ENCODE measurements around the gene TSC2.
A peak's percentile ranks its signal among the peaks of the same experiment; 100 is the strongest.
"Not testable (repeated sequence)": the region's sequence is repeated elsewhere in the genome, so short reads cannot be mapped to it uniquely, and the experiment has no call there.

TSC2 gene

DNA sequence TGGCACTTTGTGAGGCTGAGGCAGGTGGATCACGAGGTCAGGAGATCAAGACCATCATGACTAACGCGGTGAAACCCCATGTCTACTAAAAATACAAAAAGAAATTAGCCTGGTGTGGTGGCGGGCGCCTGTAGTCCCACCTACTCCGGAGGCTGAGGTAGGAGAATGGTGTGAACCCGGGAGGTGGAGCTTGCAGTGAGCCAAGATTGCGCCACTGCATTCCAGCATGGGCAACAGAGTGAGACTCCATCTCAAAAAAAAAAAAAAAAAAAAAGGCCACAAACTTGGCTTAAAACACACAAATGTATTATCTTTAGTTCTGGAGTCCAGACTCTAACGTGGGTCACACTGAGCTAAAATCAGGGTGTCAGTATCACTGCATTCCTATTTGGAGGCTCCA is 36.1 kb upstream of the TSC2 start:
- DNase-seq: not testable (repeated sequence)

DNA sequence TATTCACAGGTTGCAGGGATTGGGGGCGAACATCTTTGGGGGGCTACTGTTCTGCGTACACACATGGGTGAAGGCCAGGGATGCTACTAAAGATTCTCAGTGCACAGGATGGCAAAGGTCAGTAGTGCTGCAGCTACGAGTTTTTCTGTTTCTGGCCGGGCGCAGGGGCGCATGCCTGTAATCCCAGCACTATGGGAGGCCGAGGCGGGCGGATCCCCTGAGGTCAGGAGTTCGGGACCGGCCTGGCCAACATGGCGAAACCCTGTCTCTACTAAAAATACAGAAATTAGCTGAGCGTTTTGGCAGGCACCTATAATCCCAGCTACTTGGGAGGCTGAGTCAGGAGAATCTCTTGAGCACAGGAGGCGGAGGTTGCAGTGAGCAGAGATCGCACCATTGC is 34.3 kb upstream of the TSC2 start:
- DNase-seq: no peak

DNA sequence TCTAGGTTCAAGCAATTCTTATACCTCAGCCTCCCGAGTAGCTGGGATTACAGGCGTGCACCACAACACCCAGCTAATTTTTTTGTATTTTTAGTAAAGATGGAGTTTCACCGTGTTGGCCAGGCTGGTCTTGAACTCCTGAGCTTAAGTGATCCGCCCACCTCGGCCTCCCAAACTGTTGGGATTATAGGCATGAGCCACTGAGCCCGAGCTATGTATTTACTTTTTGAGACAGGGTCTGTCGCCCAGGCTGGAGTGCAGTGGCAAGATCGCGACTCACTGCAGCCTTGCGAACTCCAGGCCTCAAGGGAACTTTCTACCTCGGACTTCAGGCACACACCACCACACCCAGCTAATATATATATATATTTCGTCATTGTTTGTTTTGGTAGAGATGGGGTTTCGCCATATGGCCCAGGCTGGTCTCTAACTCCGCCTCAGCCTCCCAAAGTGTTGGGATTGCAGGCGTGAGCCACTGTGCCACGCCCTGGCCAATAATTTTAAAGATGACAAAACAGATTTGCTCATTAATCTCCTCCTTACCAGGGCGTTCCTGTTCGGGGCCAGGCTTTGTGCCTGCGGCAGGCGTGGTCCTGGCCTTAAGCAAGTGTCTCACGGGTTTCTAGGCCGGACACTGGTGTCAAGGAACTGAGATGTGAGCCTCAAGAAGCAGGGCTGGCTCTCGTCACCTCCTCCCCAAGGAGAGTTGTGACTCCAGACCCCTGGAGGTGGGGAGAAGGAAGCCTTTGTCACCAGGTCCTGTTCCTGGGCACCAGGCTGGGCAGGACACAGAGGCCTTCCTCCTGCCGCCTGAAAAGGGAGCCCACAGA is 32.5 kb upstream of the TSC2 start:
- DNase-seq: no peak

DNA sequence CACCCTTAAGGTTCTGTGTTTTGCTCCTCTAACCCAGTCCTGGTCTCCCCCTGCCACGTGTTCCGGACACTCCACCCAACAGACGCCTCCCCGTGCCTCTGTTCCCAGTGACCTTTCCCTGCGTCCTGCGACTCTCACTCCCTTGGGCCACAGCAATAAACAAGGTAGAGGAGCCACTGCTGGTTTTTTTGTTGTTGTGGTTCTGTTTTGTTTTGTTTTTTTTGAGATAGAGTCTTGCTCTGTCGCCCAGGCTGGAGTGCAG is 31.9 kb upstream of the TSC2 start:
- no peak for DNase-seq

DNA sequence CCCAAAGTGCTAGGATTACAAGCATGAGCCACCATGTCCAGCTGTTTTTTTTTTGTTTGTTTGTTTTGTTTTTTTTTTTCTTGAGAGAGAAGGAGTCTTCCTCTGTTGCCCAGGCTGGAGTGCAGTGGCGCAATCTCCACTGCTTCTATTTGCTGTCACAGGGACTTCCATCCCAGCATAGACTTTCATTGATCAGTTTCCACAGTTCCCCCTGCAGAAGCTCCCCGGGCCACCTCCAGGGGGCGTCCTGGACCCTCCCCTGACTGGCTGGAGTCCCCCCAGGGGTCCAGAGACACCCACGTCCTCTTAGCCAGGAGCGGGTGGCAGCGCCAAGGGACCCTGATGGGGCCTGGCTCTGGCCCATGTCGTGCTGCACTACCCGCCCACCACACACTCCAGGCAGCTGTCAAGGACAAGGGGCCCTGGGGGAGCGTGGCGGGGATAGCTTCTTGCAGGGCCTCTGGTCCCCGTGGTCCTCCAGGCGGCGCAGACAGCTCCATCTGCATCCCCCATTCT is 31.3 kb upstream of the TSC2 start:
- no peak for DNase-seq

DNA sequence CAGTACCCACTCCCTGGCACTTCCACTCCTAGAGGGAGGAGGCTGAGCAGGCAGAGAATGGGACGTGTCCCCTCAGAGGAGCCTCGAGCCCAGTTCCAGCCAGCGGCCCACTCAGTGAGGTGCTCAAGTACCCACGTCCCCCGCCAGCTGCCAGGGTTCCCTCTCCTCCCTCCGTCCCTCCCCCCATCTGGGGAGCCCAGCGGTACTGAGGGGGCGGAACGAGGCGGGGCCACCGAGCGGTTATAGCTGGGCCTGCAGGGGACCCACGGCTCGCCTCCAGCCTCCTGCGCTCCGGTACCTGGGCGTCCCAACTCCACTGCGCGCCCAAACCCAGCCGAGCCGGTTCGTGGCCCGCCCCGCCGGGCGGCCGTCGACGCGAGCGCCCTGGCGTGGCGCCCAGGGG is 28.3 kb upstream of the TSC2 start, which contains the start of gene NPW:
TSS of gene NPW (plus strand) at position 268 of the 403 bp plus-strand sequence.
- DNase-seq: no peak

DNA sequence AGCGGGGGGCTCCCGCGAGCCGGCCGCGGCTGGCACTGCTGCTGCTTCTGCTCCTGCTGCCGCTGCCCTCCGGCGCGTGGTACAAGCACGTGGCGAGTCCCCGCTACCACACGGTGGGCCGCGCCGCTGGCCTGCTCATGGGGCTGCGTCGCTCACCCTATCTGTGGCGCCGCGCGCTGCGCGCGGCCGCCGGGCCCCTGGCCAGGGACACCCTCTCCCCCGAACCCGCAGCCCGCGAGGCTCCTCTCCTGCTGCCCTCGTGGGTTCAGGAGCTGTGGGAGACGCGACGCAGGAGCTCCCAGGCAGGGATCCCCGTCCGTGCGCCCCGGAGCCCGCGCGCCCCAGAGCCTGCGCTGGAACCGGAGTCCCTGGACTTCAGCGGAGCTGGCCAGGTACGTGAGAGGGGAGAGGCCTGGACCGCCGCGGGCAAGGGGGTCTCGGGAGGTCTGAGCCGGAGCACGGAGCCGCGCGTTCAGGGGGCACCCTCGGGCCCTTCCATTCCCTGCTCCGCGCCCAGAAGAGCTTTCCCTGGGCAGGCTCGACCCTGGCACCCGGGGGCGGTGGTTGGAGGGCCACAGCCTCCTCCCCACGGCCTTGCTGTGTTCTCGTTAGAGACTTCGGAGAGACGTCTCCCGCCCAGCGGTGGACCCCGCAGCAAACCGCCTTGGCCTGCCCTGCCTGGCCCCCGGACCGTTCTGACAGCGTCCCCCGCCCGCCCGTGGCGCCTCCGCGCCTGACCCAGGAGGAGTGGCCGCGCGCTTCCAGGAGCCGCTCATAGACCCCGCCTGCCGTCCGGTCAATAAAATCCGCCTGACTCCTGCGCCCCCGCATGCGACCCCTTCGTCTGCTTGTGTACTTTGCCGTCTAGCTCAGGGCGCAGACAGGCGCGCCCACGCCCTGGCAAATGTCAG is 27.6 kb upstream of the TSC2 start:
- DNase-seq: no peak

DNA sequence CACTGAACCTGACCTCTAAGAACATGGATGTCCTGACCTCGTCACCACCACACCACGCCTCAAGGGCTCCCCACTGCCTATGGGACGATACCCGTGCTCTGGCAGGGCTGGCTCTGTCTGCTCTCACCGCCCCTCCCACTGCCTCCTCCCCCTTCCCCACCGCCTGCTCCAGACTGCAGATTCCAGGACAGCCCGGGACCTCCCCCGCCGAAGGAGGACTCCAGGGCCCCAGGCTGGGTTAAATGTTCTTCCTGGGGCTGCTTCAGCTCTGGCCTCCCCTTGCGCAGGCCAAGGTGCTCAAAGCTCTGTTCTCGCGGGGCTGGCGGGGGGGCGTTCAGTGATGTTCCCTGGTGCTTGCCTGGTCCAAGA is 25.1 kb upstream of the TSC2 start:
- no peak for DNase-seq

DNA sequence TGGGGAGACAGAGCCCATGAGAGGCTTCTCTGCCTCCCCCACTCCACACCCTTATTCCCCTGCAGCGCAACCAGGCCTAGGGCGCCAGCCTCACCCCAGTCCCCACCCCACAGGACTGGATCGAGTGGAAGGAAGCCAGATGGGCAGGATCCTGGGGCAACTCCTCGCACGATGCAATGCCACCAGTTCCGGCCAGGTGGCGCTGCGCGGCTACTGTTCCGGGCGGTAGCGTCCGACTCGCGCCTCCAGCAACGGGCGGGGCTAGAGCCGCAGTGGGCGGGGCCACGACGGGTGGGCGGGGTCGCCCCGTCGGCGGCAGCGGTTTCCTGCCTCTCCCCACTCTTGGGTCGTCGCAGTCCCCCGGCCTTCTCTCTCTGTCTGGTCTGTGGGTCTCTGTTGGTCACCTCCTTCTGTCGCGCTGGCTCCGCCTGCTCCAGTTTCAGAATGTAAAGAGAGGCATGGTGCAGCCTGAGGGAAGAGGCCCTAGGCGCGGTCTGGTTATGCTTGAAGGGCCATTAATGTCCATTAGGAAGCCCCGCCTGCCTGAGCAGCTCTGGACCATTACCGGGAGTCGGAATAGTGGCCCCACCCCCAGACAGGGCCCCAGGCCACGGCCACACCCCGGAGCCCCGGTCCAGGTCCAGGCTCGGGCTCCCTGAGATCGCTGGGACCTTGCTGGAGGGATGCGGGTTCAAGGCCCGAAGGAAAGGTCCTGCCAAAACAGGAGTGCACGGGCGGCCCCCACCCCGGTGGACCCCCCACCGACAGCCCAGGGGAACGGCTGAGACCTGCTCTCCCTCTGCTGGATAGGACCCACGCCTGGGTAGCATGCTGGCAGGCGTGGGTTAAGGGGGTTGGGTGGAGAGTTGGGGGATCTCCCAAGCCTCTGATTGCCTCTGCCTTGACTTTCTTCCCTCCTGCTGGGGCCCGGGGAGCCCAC is 24.4 kb upstream of the TSC2 start:
- peak; percentile 88 for DNase-seq

DNA sequence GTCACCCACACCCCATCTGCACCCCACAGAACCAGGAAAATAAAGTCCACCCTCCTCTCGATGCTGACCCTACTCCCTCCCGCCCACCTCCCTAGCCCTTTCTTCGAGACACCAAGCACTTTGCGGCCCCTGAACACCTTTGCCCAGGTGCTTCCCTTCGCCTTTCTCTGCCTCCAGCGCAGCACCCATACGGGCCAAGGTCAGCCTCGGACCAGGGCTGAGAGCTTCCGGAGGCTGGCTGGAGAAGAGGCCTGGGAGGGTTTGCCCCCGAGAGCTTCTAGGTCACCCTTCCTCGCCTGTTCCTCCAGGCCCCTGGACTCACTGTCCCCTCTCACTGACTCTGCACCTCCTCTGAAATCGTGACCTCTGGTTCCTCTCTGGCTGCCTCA is 23.8 kb upstream of the TSC2 start:
- DNase-seq: no peak

DNA sequence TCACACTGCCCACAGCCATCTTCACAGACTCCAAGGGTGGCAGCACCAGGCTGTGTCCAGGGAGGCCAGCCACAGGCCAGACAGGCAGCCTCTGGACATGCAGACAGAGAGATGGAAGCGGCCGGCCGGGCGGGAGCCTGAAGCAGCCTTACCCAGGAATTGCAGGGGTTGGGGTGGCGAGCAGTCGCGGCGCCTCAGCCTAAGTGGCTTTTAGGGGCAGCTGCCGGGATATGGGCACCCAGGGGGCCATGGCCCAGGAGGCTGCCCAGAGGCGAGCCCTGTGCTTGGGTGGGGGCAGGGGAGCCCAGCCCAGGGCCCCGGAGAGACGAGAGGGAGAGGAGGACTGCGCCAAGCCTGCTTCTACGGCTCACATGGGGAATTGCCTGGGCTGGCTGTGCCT is 22.5 kb upstream of the TSC2 start:
- DNase-seq: no peak

DNA sequence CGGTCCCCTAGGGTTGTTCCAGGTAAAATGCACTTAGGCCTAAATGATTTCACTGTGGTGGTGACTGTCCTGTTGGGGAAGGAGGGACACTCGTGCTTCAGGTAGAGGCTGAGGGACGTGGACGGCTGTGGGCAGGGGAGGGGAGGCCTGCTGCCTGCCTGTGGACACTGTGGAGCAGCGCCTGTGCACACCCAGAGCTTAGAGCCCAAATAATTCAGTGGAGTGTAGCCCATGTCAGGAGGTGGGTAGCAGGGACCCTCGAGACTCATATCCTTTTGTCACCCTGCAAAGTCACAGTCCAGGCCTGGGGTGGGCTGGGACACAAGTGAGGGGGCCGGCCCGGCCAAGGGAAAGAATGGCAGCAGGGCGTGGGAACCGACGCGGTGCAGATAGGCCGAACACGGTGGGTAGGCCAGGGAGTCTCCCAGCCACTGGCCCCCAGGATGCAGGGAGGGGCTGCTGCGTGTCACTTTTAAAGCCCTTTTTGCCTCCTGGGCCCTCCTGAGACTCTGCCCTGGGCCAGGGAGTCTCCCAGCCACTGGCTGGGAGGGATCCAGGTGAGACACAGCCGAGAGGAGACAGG is 21.8 kb upstream of the TSC2 start:
- DNase-seq: no peak

DNA sequence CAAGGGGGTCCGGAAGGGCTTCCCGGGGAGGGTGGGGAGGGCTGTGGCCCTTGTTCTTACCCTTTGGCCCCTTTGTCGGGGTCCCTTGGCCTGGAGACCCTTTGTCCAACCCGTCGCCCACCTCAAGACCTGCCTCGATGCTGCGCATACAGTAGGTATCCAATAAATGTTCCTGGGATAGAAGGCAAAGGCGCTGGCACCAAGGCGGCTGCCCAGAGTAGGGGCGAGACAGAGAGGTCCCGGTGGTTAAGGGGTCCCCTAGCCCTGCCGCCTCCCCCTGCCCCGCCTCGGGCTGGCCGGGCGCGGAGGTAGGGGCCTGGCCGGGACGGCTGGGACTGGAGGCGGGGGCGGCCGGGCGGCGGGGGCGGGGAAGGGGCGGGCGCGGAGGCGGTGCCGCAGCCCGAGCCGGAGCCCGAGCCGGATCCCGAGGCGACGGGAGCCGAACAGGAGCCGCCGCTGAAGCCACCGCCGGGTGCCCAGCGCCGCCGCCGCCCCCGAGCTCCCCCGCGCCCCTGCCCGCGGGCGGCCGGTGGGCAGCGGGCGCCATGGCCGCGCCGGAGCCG is 21.2 kb upstream of the TSC2 start, which contains the start of gene NHERF2:
TSS of gene NHERF2 (plus strand) at position 442 of the 563 bp plus-strand sequence. CDS start at position 546, 104 bp downstream.
- DNase-seq: no peak

DNA sequence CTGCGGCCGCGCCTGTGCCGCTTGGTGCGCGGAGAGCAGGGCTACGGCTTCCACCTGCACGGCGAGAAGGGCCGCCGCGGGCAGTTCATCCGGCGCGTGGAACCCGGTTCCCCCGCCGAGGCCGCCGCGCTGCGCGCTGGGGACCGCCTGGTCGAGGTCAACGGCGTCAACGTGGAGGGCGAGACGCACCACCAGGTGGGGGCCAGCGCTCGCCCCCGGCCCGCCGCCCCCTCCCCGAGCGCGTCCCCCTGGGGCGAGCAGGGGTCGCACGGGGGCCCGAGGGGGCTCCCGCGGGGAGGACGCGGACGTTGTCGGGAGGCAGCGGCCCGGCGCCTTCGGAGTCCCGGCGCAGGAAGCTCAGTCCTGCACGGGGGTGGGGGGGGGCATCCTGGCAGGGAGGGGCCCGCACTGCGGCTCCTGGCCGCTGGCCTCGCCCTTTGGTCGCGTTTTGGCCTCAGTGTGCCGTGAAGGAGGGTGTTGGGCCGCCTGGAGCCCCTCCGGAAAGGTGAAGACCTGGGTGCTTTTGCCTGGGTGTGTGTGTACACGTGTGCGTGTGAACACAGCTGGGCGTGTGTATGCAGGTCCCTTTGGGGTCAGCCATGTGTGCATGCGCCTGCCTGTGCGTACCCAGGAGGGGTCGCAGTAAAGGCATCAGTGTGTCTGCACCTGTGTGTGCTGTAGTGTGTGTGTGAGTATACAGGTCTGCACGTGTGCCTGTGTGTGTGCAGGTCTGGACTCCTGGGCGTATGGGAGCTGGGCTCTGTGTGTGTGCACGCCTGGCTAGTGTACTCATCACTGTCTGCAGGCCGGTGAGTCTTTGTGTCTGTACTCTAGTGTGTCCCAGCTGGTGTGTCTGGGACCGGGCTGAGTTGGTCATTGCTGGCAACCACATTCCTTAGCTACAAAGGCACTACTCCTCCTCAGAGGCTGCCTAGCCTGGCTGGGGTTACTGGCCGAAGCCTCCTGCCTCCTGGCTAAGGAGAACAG is 20.5 kb upstream of the TSC2 start:
- no peak for DNase-seq

DNA sequence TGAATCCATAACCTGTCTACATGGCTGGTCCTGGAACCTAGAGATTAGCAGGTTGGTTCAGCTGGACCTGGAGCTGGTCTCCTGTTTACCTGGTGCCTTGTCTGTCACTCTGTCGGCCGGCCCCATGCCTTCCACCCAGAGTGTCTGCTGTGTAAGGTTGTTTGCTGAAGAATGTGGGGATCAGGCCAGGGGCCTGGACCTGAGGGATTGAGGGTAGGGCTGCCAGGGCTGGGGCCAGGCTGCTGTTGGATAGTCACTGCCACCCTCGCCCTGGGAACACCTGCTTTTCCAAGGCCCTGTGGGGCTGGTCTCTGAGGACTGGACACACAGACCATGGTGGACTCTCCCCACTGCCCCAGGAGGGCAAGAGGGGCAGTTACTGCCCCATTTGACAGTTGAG is 19.6 kb upstream of the TSC2 start:
- DNase-seq: no peak

DNA sequence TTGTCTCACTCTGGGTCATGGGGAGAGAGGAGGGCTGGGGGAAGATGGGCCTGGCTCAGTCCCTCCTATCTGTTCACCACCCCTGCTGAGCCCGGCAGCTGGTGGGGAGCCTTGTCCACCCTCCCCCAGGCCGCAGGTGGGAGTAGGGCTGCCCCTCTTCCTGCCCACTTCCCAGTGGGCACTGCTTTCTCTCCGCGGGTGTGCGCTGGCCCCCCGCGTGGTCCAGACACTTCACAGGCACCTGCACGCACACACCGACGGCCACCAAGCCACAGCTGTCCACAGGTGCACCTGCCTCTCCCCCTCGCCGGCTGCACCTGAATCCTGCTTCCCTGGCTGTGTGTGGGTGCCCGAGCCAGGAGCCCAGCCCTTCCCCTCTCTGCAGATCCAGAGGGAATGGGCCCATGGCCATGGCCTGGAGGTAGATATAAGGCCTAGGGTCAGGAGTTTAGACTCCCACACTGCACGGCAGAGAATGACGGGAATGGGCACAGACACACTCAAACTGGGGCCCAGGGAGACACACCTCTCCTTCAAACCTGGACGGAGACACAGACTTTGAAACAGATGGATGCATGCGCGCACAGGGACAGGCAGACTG is 19.1 kb upstream of the TSC2 start:
- no peak for DNase-seq

DNA sequence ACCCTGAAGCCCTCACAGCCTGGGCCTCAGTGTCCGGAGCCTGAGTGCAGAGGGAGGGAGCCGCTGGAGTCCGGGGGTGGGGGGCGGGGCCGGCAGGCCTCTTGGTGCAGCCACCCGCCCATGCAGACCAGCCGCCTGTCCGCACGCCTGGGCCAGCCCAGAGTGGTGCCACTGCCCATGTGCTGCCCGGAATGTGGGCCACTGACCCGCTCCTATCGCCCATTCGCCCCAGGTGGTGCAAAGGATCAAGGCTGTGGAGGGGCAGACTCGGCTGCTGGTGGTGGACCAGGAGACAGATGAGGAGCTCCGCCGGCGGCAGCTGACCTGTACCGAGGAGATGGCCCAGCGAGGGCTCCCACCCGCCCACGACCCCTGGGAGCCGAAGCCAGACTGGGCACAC is 18.4 kb upstream of the TSC2 start:
- DNase-seq: no peak

DNA sequence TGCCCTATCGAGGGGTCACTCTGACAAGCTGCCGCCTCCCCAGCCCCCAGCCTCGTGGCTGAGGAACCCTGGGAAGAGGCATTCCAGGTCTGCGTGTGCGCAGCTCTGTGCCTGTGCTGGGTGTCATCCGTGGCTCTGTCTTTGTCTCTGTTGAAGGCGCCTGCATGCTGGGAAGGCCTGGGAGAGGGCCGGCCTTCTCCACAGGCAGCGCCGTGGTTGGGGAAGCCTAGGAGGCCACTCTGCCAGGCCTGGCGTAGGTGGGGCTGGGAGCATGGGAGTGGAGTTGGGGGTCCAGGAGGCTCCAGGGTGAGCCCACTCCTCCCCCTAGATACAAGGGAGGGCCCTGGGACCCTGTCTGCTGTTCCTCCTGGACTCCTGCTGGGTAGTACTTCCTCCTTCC is 17.7 kb upstream of the TSC2 start:
- DNase-seq: no peak

DNA sequence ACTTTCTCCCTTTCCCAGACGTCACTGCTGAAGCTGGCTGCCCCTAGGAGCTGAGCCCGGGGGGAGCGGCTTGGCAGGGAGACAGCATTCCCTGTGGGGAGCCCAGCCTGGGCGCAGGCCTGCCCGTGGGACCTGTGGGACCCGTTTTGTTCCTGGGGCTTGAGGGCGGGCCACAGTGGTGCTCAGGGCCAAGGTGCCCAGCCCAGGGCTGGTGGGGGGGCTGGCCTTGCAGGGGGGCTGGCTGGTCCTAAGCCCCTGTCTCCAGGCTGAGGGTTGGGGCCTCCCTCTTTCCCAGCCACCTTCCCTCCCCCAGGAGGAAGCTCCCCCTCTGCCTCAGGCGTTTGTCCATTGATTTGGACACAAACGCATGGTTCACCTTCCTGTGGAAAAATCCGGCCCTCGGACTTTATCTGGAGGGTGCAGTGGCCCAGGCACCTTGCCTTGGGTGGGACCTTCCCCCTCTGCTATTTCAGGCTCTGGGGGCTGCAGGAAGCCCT is 16.7 kb upstream of the TSC2 start:
- DNase-seq: no peak
